ENCODE data around the gene CAD. TPM values are rescaled to one million over a fixed set of nuclear protein-coding genes. Genes with fewer than 3 reads are reported as not detected.

CAD gene
- total and polyA plus RNA-seq, 9 of the 15 experiments (the other 6 are each of a cell fraction or from before 2014, with no cell fraction given): 7.5 to 126 (median 33.7) TPM

GRCh38 chr2:27171351-27171848, 45.8 kb upstream of the CAD start:
- no TSS peak for BruUV-seq (replicated peaks)
- Histone ChIP-seq H3K27ac (ENCODE audit: extremely low read depth, low read depth, low read length) (no peak overlapping the region), H2AFZ (ENCODE audit: low read depth, low read length) (no peak overlapping the region), H3K4me3 (no peak overlapping the region), H3K9ac (ENCODE audit: insufficient read depth in 1 of 2, low read depth in 2 of 2, low read length in 2 of 2) (no peak overlapping the region), H3K79me2 (ENCODE audit: control insufficient read depth, insufficient read depth, low read length) (no peaks in the 10 kb centered on the region), H3K4me1 (replicated peaks in 1 of 2; ENCODE audit: control insufficient read depth in 2 of 2, insufficient read depth in 2 of 2, low read length in 2 of 2) (peaks cover 8 to 9% of the 10 kb centered on the region in 2 experiments; a peak in 3 of 5 replicates), H3K9me3 (replicated peaks; ENCODE audit: control insufficient read depth, insufficient read depth, low read depth, low read length) (no peaks in the 10 kb centered on the region), H3K9me1 (ENCODE audit: control insufficient read depth, insufficient read depth, low read length) (no peaks in the 10 kb centered on the region), H4K20me1 (replicated peaks; ENCODE audit: control insufficient read depth, insufficient read depth, low read length) (no peaks in the 10 kb centered on the region), H3K4me2 (ENCODE audit: insufficient read depth, low read length) (no peak overlapping the region), H3K27me3 (ENCODE audit: control insufficient read depth in 2 of 2, insufficient read depth in 2 of 2, low read length in 2 of 2) (peaks cover 13 to 37% of the 10 kb centered on the region in 2 experiments; a peak in 4 of 5 replicates), H3K36me3 (ENCODE audit: control insufficient read depth, insufficient read depth, low read length) (no peaks in the 10 kb centered on the region)
- 3% methylated on average over 8 of the region's 8 CpGs for WGBS (ENCODE audit: insufficient coverage, low coverage, missing lambda C conversion rate)
- ATAC-seq (no peak), DNase-seq (ENCODE audit: extremely low read depth in 1 of 4, low spot score in 3 of 4) (no peak), FAIRE-seq (no peak)
- TF ChIP-seq GABPA (tag; conservative IDR thresholded peaks at IDR 0.05; ENCODE audit: low read depth) (no peak), SIX5 (IDR thresholded peaks at IDR 0.05; ENCODE audit: borderline replicate concordance in 1 of 2, insufficient read depth in 1 of 2, low read depth in 1 of 2, low read length in 2 of 2) (no peak), CEBPB (tag; IDR thresholded peaks at IDR 0.05) (peak; percentile 62), CEBPG (CRISPR knock-in tag; IDR thresholded peaks at IDR 0.05) (no peak), CEBPG (tag; conservative IDR thresholded peaks at IDR 0.05 in 1 of 2, IDR thresholded peaks at IDR 0.05 in 1 of 2) (0 out of 4 replicates have a peak, but pooled peaks of 1 of the 2 experiments have one; percentile 25)
- CTCF ChIA-PET (ENCODE audit: low intra/inter-chr PET ratio): no interaction called here
- in situ Hi-C loops (cut with MboI) (no loop called here), intact Hi-C loops (cut with micrococcal nuclease) (loop anchor here (2.0 kb wide), 1 partner anchor 19 kb away; no protein-coding TSS in a partner anchor)
- POLR2A ChIA-PET: no interaction called here

- H4K20me1 ChIP-seq (replicated peaks; ENCODE audit: control insufficient read depth, insufficient read depth, low read length): no peaks in the 10 kb centered on the region
- FAIRE-seq (no peak), ATAC-seq (peak; percentile 42; the same call in 2 of the 3 replicates), DNase-seq (ENCODE audit: extremely low read depth in 1 of 4, low spot score in 3 of 4) (no peak)
- 2% methylated on average over 6 of the region's 6 CpGs for WGBS (ENCODE audit: insufficient coverage, low coverage, missing lambda C conversion rate)
- H3K79me2 ChIP-seq (ENCODE audit: control insufficient read depth, insufficient read depth, low read length): no peaks in the 10 kb centered on the region
- H3K4me3 ChIP-seq: no peak overlapping the region
- no peaks in the 10 kb centered on the region for H3K9me3 ChIP-seq (replicated peaks; ENCODE audit: control insufficient read depth, insufficient read depth, low read depth, low read length)
- H3K27ac ChIP-seq (ENCODE audit: extremely low read depth, low read depth, low read length): no peak overlapping the region
- H3K9me1 ChIP-seq (ENCODE audit: control insufficient read depth, insufficient read depth, low read length): no peaks in the 10 kb centered on the region
- H3K36me3 ChIP-seq (ENCODE audit: control insufficient read depth, insufficient read depth, low read length): no peaks in the 10 kb centered on the region
- BruUV-seq (replicated peaks): no TSS peak
- H3K4me2 ChIP-seq (ENCODE audit: insufficient read depth, low read length): no peak overlapping the region
- ChIA-PET POLR2A (interaction anchor here (0.6 to 1.9 kb wide), 4 partner anchors 9 to 38 kb away, joined by 3 to 8 read pairs (median 4); no protein-coding TSS in a partner anchor), CTCF (ENCODE audit: low intra/inter-chr PET ratio) (no interaction called here)
- in situ Hi-C loops (cut with MboI): no loop called here
- no peak overlapping the region for H3K9ac ChIP-seq (ENCODE audit: insufficient read depth in 1 of 2, low read depth in 2 of 2, low read length in 2 of 2)
- intact Hi-C loops (cut with micrococcal nuclease): no loop called here
- H3K27me3 ChIP-seq (ENCODE audit: control insufficient read depth in 2 of 2, insufficient read depth in 2 of 2, low read length in 2 of 2): peaks cover 17 to 42% of the 10 kb centered on the region in 2 experiments; a peak in 4 of 5 replicates
- H2AFZ ChIP-seq (ENCODE audit: low read depth, low read length): no peak overlapping the region
- peaks cover 8 to 9% of the 10 kb centered on the region in 2 experiments; a peak in 3 of 5 replicates for H3K4me1 ChIP-seq (replicated peaks in 1 of 2; ENCODE audit: control insufficient read depth in 2 of 2, insufficient read depth in 2 of 2, low read length in 2 of 2)
- TF ChIP-seq ZNF518B (CRISPR knock-in tag; IDR thresholded peaks at IDR 0.05) (no peak), ZNF316 (IDR thresholded peaks at IDR 0.05) (no peak), TAL1 (IDR thresholded peaks at IDR 0.05) (no peak), TCF7L2 (IDR thresholded peaks at IDR 0.05; ENCODE audit: low read depth, low read length) (no peak), CTCFL (IDR thresholded peaks at IDR 0.05; ENCODE audit: borderline replicate concordance, insufficient read depth, low read depth, low read length, poor library complexity, severe bottlenecking) (no peak)
Measured at GRCh38 chr2:27174638-27175037, 42.5 kb upstream of the CAD start.
